ENCODE measurements around the gene SYN1.

DNA sequence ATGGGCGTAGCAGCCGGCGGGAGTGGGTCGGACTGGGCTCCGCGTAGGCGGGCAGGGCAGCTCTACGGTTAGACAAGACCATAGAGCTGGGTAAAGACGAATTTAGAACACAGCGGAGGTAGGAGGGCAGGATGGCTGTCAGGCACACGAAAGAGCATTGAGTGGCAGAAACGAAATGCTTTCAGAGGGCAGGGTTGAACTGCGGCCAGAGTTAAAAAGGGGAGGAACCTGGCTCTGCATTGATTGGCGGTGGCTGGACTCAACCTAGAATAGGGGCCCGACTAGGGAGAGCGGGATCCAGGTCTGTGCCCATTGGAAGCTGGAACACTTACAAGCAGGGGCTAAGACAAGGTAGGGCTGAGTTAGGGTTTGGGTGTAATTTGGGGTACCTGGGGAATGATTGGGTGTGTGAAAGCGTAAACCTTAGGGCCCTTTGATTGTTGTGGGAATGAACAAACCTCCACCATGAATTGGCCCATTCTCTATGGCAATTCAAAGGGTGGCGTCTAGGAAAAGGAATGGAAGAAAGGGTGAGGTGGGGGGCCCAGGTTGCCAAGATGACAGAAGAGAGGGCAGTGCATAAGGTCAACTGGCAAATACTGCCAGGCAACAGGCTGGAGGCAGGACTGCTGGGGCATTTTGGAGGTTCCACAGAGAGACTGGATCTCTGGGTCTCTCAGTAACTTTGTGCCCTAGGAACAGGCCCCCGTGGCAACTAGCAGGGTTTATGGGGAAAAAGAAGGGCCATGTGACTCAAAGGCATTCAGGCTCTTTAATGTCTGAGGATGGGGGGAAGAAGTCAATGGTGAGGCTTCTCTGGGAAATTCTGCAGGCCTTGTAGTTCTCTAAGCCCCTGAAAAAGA, 31.6 kb upstream of the SYN1 start:
- TF ChIP-seq, protein P1, sequence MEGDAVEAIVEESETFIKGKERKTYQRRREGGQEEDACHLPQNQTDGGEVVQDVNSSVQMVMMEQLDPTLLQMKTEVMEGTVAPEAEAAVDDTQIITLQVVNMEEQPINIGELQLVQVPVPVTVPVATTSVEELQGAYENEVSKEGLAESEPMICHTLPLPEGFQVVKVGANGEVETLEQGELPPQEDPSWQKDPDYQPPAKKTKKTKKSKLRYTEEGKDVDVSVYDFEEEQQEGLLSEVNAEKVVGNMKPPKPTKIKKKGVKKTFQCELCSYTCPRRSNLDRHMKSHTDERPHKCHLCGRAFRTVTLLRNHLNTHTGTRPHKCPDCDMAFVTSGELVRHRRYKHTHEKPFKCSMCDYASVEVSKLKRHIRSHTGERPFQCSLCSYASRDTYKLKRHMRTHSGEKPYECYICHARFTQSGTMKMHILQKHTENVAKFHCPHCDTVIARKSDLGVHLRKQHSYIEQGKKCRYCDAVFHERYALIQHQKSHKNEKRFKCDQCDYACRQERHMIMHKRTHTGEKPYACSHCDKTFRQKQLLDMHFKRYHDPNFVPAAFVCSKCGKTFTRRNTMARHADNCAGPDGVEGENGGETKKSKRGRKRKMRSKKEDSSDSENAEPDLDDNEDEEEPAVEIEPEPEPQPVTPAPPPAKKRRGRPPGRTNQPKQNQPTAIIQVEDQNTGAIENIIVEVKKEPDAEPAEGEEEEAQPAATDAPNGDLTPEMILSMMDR (IDR thresholded peaks at IDR 0.05; ENCODE audit: insufficient read depth, low read length, poor library complexity, severe bottlenecking) = no peak
- no peak for TF ChIP-seq EZH2phosphoT487 (conservative IDR thresholded peaks at IDR 0.05; ENCODE audit: low read length)

All from SU-DHL-6 (cell line).